Measurements from ENCODE around the gene DMP1. TPM values are rescaled to one million over a fixed set of nuclear protein-coding genes. Genes with fewer than 3 reads are reported as not detected.

DMP1 gene
- total RNA-seq, 1 donor from 2014 or later, result not detected

- Mint-ChIP-seq H3K27ac (ENCODE audit: unreplicated experiment) (no peak overlapping the region), H3K4me3 (ENCODE audit: unreplicated experiment) (no peak overlapping the region), H3K4me1 (ENCODE audit: low read depth) (peaks cover 17% of the 10 kb centered on the region), H3K9me3 (ENCODE audit: low read depth) (no peaks in the 10 kb centered on the region), H3K36me3 (ENCODE audit: low read depth) (peaks cover 2% of the 10 kb centered on the region), H3K27me3 (ENCODE audit: low read depth) (no peaks in the 10 kb centered on the region)
- TF ChIP-seq, protein P1, sequence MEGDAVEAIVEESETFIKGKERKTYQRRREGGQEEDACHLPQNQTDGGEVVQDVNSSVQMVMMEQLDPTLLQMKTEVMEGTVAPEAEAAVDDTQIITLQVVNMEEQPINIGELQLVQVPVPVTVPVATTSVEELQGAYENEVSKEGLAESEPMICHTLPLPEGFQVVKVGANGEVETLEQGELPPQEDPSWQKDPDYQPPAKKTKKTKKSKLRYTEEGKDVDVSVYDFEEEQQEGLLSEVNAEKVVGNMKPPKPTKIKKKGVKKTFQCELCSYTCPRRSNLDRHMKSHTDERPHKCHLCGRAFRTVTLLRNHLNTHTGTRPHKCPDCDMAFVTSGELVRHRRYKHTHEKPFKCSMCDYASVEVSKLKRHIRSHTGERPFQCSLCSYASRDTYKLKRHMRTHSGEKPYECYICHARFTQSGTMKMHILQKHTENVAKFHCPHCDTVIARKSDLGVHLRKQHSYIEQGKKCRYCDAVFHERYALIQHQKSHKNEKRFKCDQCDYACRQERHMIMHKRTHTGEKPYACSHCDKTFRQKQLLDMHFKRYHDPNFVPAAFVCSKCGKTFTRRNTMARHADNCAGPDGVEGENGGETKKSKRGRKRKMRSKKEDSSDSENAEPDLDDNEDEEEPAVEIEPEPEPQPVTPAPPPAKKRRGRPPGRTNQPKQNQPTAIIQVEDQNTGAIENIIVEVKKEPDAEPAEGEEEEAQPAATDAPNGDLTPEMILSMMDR (IDR thresholded peaks at IDR 0.05), result no peak
- no peak for DNase-seq (ENCODE audit: low spot score)
Observed at GRCh38 chr4:87632469-87632868, 17.6 kb upstream of the DMP1 start.

DNA sequence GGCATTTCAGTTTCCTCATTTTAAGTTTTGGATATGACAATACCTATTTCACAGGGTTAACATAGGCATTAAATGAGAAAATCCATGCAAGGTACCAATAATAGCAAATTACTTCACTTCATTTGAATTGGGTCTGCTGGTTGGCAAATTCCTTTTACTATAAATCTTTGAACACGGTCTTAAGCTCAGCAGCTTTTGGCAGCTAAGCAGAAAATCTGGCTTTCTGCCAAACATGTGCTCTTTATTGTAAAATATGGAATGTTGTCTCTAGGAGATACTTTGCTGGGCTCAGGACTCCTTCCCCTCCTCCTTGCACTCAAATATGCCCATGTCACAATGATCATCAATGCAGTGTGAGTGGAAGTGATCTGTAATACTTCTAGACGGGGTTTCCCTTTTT lies 16.8 kb upstream of the DMP1 start:
- no peak for DNase-seq (ENCODE audit: low spot score)
- TF ChIP-seq, protein P1 (IDR thresholded peaks at IDR 0.05), result no peak
- H3K36me3 Mint-ChIP-seq (ENCODE audit: low read depth), result peaks cover 2% of the 10 kb centered on the region
- H3K4me1 Mint-ChIP-seq (ENCODE audit: low read depth), result peaks cover 17% of the 10 kb centered on the region
- no peak overlapping the region for H3K27ac Mint-ChIP-seq (ENCODE audit: unreplicated experiment)
- H3K27me3 Mint-ChIP-seq (ENCODE audit: low read depth), result no peaks in the 10 kb centered on the region
- H3K9me3 Mint-ChIP-seq (ENCODE audit: low read depth), result peaks cover 1% of the 10 kb centered on the region
- H3K4me3 Mint-ChIP-seq (ENCODE audit: unreplicated experiment), result no peak overlapping the region

GRCh38 chr4:87644286-87644685 lies 5.8 kb upstream of the DMP1 start:
- no peaks in the 10 kb centered on the region for H3K4me1 Mint-ChIP-seq (ENCODE audit: low read depth)

GRCh38 chr4:87650938-87651337 lies 858 bp downstream of the DMP1 start:
- Mint-ChIP-seq H3K9me3 (ENCODE audit: low read depth) (peaks cover under 1% of the 10 kb centered on the region), H3K27ac (ENCODE audit: unreplicated experiment) (no peak overlapping the region), H3K4me3 (ENCODE audit: unreplicated experiment) (no peak overlapping the region), H3K4me1 (ENCODE audit: low read depth) (no peaks in the 10 kb centered on the region), H3K36me3 (ENCODE audit: low read depth) (no peaks in the 10 kb centered on the region), H3K27me3 (ENCODE audit: low read depth) (no peaks in the 10 kb centered on the region)
- DNase-seq (ENCODE audit: low spot score), result no peak
- TF ChIP-seq, protein P1 (IDR thresholded peaks at IDR 0.05), result no peak

More at GRCh38 chr4:87644286-87644685, 5.8 kb upstream of the DMP1 start:
- no peaks in the 10 kb centered on the region for H3K36me3 Mint-ChIP-seq (ENCODE audit: low read depth)
- H3K4me3 Mint-ChIP-seq (ENCODE audit: unreplicated experiment), result no peak overlapping the region
- no peak for DNase-seq (ENCODE audit: low spot score)
- no peak overlapping the region for H3K27ac Mint-ChIP-seq (ENCODE audit: unreplicated experiment)
- TF ChIP-seq, protein P1 (IDR thresholded peaks at IDR 0.05), result no peak
- H3K9me3 Mint-ChIP-seq (ENCODE audit: low read depth), result peaks cover 1% of the 10 kb centered on the region
- H3K27me3 Mint-ChIP-seq (ENCODE audit: low read depth), result no peaks in the 10 kb centered on the region

GRCh38 chr4:87651941-87652340 lies 1.9 kb downstream of the DMP1 start:
- no peak for DNase-seq (ENCODE audit: low spot score)
- no peak overlapping the region for H3K27ac Mint-ChIP-seq (ENCODE audit: unreplicated experiment)
- TF ChIP-seq, protein P1 (IDR thresholded peaks at IDR 0.05), result no peak
- H3K36me3 Mint-ChIP-seq (ENCODE audit: low read depth), result no peaks in the 10 kb centered on the region
- no peaks in the 10 kb centered on the region for H3K4me1 Mint-ChIP-seq (ENCODE audit: low read depth)
- peaks cover 3% of the 10 kb centered on the region for H3K9me3 Mint-ChIP-seq (ENCODE audit: low read depth)
- no peaks in the 10 kb centered on the region for H3K27me3 Mint-ChIP-seq (ENCODE audit: low read depth)
- H3K4me3 Mint-ChIP-seq (ENCODE audit: unreplicated experiment), result no peak overlapping the region
